ENCODE measurements around the gene DBN1.
A peak's percentile ranks its signal among the peaks of the same experiment; 100 is the strongest.

Gene DBN1

GRCh38 chr5:177469750-177470525 is 3.5 kb downstream of the DBN1 start:
- H3K36me3 Mint-ChIP-seq (ENCODE audit: low read depth): peaks cover 56% of the 10 kb centered on the region
- TF ChIP-seq CTCF (IDR thresholded peaks at IDR 0.05; ENCODE audit: unreplicated experiment in 3 of 3): no peak
- H3K27ac Mint-ChIP-seq: peak overlapping the region; percentile 79 to 95 (median 87)
- peaks cover 33% of the 10 kb centered on the region for H3K4me1 Mint-ChIP-seq
- no peaks in the 10 kb centered on the region for H3K27me3 Mint-ChIP-seq (ENCODE audit: low read depth)
- peak overlapping the region; percentile 85 to 89 (median 89) for H3K4me3 Mint-ChIP-seq
- peaks cover 3% of the 10 kb centered on the region for H3K9me3 Mint-ChIP-seq

- Mint-ChIP-seq H3K4me1 (peaks cover 23% of the 10 kb centered on the region), H3K27ac (peak overlapping the region in 2 of 3 experiments; percentile 17 to 62), H3K4me3 (peak overlapping the region; percentile 21 to 53 (median 29)), H3K27me3 (ENCODE audit: low read depth) (no peaks in the 10 kb centered on the region), H3K36me3 (ENCODE audit: low read depth) (peaks cover 61% of the 10 kb centered on the region), H3K9me3 (peaks cover 3% of the 10 kb centered on the region)
- no peak for TF ChIP-seq CTCF (IDR thresholded peaks at IDR 0.05; ENCODE audit: unreplicated experiment in 3 of 3)
Observed at GRCh38 chr5:177468685-177469628, 4.5 kb downstream of the DBN1 start.

- Mint-ChIP-seq H3K27ac (peak overlapping the region in 1 of 3 experiments; percentile 44), H3K4me3 (peak overlapping the region; percentile 21 to 46 (median 29)), H3K4me1 (peaks cover 21% of the 10 kb centered on the region), H3K27me3 (ENCODE audit: low read depth) (no peaks in the 10 kb centered on the region), H3K9me3 (peaks cover 3% of the 10 kb centered on the region), H3K36me3 (ENCODE audit: low read depth) (peaks cover 66% of the 10 kb centered on the region)
- no peak for TF ChIP-seq CTCF (IDR thresholded peaks at IDR 0.05; ENCODE audit: unreplicated experiment in 3 of 3)
Observed at GRCh38 chr5:177468329-177468684, 5.1 kb downstream of the DBN1 start.

GRCh38 chr5:177467436-177467835 is 6.0 kb downstream of the DBN1 start:
- H3K27ac Mint-ChIP-seq: no peak overlapping the region
- peaks cover 3% of the 10 kb centered on the region for H3K9me3 Mint-ChIP-seq
- H3K4me3 Mint-ChIP-seq: peak overlapping the region in 1 of 3 experiments; percentile 34
- TF ChIP-seq CTCF (IDR thresholded peaks at IDR 0.05; ENCODE audit: unreplicated experiment in 3 of 3): no peak
- no peaks in the 10 kb centered on the region for H3K27me3 Mint-ChIP-seq (ENCODE audit: low read depth)
- H3K36me3 Mint-ChIP-seq (ENCODE audit: low read depth): peaks cover 75% of the 10 kb centered on the region
- H3K4me1 Mint-ChIP-seq: peaks cover 21% of the 10 kb centered on the region

GRCh38 chr5:177466861-177467260 is 6.6 kb downstream of the DBN1 start:
- Mint-ChIP-seq H3K36me3 (ENCODE audit: low read depth) (peaks cover 79% of the 10 kb centered on the region), H3K9me3 (peaks cover 3% of the 10 kb centered on the region), H3K27ac (no peak overlapping the region), H3K4me1 (peaks cover 21% of the 10 kb centered on the region), H3K4me3 (no peak overlapping the region), H3K27me3 (ENCODE audit: low read depth) (no peaks in the 10 kb centered on the region)
- TF ChIP-seq CTCF (IDR thresholded peaks at IDR 0.05; ENCODE audit: unreplicated experiment in 3 of 3): no peak
